ENCODE results near the gene BHLHE23. TPM values are rescaled to one million over a fixed set of nuclear protein-coding genes. Genes with fewer than 3 reads are reported as not detected.

Gene BHLHE23
- total RNA-seq, 1 experiment from 2014 or later, result not detected

DNA sequence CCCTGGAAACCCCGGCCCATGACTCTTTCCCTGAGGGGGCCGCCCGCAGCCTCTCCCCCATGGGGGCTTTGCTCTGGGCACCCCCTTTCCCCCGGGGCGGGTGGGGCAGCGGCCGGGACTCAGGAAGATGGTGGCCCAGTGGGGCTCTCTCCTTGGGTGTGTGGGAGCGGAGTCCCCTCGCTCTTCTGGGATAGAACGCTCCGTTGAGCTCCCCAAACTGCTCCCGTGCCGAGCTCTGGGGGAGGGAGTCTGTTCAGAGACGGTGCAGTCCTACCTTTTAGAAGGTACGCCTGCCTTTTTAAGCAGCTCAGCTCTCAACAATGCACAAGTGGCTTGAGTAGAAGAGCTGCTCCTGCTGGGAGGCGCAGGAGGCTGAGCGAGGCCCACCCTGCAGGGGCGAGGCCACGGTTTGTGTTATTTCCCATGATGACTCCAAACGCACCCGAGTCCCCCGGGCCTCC is 21.7 kb upstream of the BHLHE23 start (continued):
- TF ChIP-seq REST (IDR thresholded peaks at IDR 0.05; ENCODE audit: low read depth) (no peak), CTCF (IDR thresholded peaks at IDR 0.05 in 2 of 3, conservative IDR thresholded peaks at IDR 0.05 in 1 of 3; ENCODE audit: borderline replicate concordance in 1 of 3, insufficient read depth in 1 of 3, low read depth in 2 of 3, low read length in 2 of 3) (no peak), ZFX (IDR thresholded peaks at IDR 0.05) (no peak), POLR2AphosphoS5 (IDR thresholded peaks at IDR 0.05; ENCODE audit: low read depth, low read length) (no peak), MAX (IDR thresholded peaks at IDR 0.05) (no peak), YY1 (IDR thresholded peaks at IDR 0.05; ENCODE audit: extremely low read depth, insufficient replicate concordance, low read depth, low read length) (no peak)

GRCh38 chr20:63027922-63028389 is 21.2 kb upstream of the BHLHE23 start:
- H3K36me3 ChIP-seq (ENCODE audit: control insufficient read depth in 1 of 2, insufficient read depth in 2 of 2, low read length in 2 of 2), result no peaks in the 10 kb centered on the region
- H3K27ac ChIP-seq (ENCODE audit: low read depth, low read length), result no peak overlapping the region
- H3K9ac ChIP-seq (ENCODE audit: low read length), result no peak overlapping the region
- CTCF ChIA-PET, result no interaction called here
- H3K4me3 ChIP-seq (replicated peaks in 1 of 2; ENCODE audit: low read depth in 1 of 2, low read length in 2 of 2), result no peak overlapping the region
- TF ChIP-seq, protein P1, sequence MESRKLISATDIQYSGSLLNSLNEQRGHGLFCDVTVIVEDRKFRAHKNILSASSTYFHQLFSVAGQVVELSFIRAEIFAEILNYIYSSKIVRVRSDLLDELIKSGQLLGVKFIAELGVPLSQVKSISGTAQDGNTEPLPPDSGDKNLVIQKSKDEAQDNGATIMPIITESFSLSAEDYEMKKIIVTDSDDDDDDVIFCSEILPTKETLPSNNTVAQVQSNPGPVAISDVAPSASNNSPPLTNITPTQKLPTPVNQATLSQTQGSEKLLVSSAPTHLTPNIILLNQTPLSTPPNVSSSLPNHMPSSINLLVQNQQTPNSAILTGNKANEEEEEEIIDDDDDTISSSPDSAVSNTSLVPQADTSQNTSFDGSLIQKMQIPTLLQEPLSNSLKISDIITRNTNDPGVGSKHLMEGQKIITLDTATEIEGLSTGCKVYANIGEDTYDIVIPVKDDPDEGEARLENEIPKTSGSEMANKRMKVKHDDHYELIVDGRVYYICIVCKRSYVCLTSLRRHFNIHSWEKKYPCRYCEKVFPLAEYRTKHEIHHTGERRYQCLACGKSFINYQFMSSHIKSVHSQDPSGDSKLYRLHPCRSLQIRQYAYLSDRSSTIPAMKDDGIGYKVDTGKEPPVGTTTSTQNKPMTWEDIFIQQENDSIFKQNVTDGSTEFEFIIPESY (IDR thresholded peaks at IDR 0.05; ENCODE audit: extremely low read depth, insufficient replicate concordance, low read length), result no peak
- TF ChIP-seq CEBPB (IDR thresholded peaks at IDR 0.05; ENCODE audit: low read depth), result no peak
- no peak for TF ChIP-seq TCF7L2 (IDR thresholded peaks at IDR 0.05; ENCODE audit: borderline replicate concordance, extremely low read depth, insufficient read depth, insufficient read length)
- peaks cover 12% of the 10 kb centered on the region; the same call in 1 of the 2 replicates for H3K27me3 ChIP-seq (ENCODE audit: insufficient read depth, low read length)
- no peak overlapping the region for H3K4me2 ChIP-seq (ENCODE audit: low read length)
- no peaks in the 10 kb centered on the region for H3K9me2 ChIP-seq (ENCODE audit: insufficient read depth)
- intact Hi-C loops (cut with micrococcal nuclease), result no loop called here
- no peaks in the 10 kb centered on the region for H3K9me3 ChIP-seq (ENCODE audit: control insufficient read depth in 1 of 2, insufficient read depth in 1 of 2, low read depth in 1 of 2, low read length in 2 of 2)
- BruUV-seq (replicated peaks), result no TSS peak
- no peak overlapping the region for H2AFZ ChIP-seq (ENCODE audit: low read depth, low read length, poor library complexity, severe bottlenecking)
- peak; percentile 51; the same call in 1 of the 2 replicates for ATAC-seq
- H3K4me1 ChIP-seq (ENCODE audit: control insufficient read depth in 1 of 2, insufficient read depth in 2 of 2, low read length in 2 of 2), result no peaks in the 10 kb centered on the region
- POLR2A ChIA-PET, result no interaction called here
- no peaks in the 10 kb centered on the region for H4K20me1 ChIP-seq (ENCODE audit: insufficient read depth)
- RAD21 ChIA-PET (ENCODE audit: low non-redundant PET in 1 of 2, low total read pairs in 2 of 2, uncharacterized antibody in 2 of 2, unreplicated experiment in 2 of 2), result no interaction called here
- DNase-seq (ENCODE audit: low read depth, low spot score), result no peak
- H3K79me2 ChIP-seq (ENCODE audit: insufficient read depth, low read length), result no peaks in the 10 kb centered on the region

All from HCT116 (cell line).